Activated T-cell treated with anti-CD3 and anti-CD28 coated beads, Interleukin-2, amount 50 U/mL, for 1 hour (primary cell): ENCODE measurements around the gene PSMC4.
A peak's percentile ranks its signal among the peaks of the same experiment; 100 is the strongest.

ENCODE experiments used
- DNase-seq: peaks from one replicate; pipeline ENCODE4 v3.0.0-alpha.2; 2020

PSMC4 gene

GRCh38 chr19:39970675-39971379 is at the start of gene PSMC4:
PSMC4 (plus strand) TSS chr19:39971165; CDS start chr19:39971203, 38 bp downstream.
- peak; percentile 99 for DNase-seq

- no peak for DNase-seq
Observed at GRCh38 chr19:39923862-39924261, 47.1 kb upstream of the PSMC4 start.

GRCh38 chr19:39924389-39924788 is 46.6 kb upstream of the PSMC4 start:
- no peak for DNase-seq

GRCh38 chr19:39924952-39925351 is 46.0 kb upstream of the PSMC4 start:
- no peak for DNase-seq

- DNase-seq = peak; percentile 10
Observed at GRCh38 chr19:39926170-39926760, 44.7 kb upstream of the PSMC4 start.

- peak; percentile 2 for DNase-seq
Observed at GRCh38 chr19:39927076-39927475, 43.9 kb upstream of the PSMC4 start.

- DNase-seq = peak; percentile 14
Observed at GRCh38 chr19:39927524-39928356, 43.2 kb upstream of the PSMC4 start.

GRCh38 chr19:39928357-39928725 is 42.6 kb upstream of the PSMC4 start:
- DNase-seq = no peak

GRCh38 chr19:39929750-39930149 is 41.2 kb upstream of the PSMC4 start:
- no peak for DNase-seq

- peak; percentile 13 for DNase-seq
Observed at GRCh38 chr19:39934584-39935363, 36.2 kb upstream of the PSMC4 start, which contains the start of gene FCGBP. FCGBP (minus strand) TSS chr19:39934634.

GRCh38 chr19:39935364-39935661 is 35.7 kb upstream of the PSMC4 start:
- peak; percentile 14 for DNase-seq

- no peak for DNase-seq
Observed at GRCh38 chr19:39936020-39936419, 34.9 kb upstream of the PSMC4 start.

GRCh38 chr19:39936622-39937021 is 34.3 kb upstream of the PSMC4 start:
- DNase-seq = no peak

- DNase-seq = peak; percentile 48
Observed at GRCh38 chr19:39937094-39937720, 33.8 kb upstream of the PSMC4 start.

- DNase-seq = no peak
Observed at GRCh38 chr19:39937787-39938186, 33.2 kb upstream of the PSMC4 start.

- DNase-seq = no peak
Observed at GRCh38 chr19:39939556-39939955, 31.4 kb upstream of the PSMC4 start.

GRCh38 chr19:39940221-39940833 is 30.6 kb upstream of the PSMC4 start:
- DNase-seq = no peak

GRCh38 chr19:39941151-39941550 is 29.8 kb upstream of the PSMC4 start:
- DNase-seq = no peak

GRCh38 chr19:39941615-39942365 is 29.2 kb upstream of the PSMC4 start:
- DNase-seq = peak; percentile 50

GRCh38 chr19:39942366-39942730 is 28.6 kb upstream of the PSMC4 start:
- DNase-seq = no peak

GRCh38 chr19:39943586-39943985 is 27.4 kb upstream of the PSMC4 start:
- DNase-seq = no peak

GRCh38 chr19:39946532-39946931 is 24.4 kb upstream of the PSMC4 start:
- DNase-seq = no peak
